Fibroblast of skin of back (primary cell): ENCODE data around the gene MEP1A. TPM values are rescaled to one million over a fixed set of nuclear protein-coding genes. Genes with fewer than 3 reads are reported as not detected.
"Not testable (repeated sequence)": the region's sequence is repeated elsewhere in the genome, so short reads cannot be mapped to it uniquely, and the experiment has no call there.

Experiments
- DNase-seq: peaks from one replicate; pipeline ENCODE4 v3.0.0-alpha.2; 2013
- polyA plus RNA-seq, 2 experiments: library from polyadenylated mRNA; unstranded; fragments of 120-200 nt; gene quantifications; one replicate each; pipeline ENCODE4 v1.2.1, GENCODE V29; 2013; ENCODE audit not compliant: insufficient read length in 2 of 2

Gene MEP1A, protein sequence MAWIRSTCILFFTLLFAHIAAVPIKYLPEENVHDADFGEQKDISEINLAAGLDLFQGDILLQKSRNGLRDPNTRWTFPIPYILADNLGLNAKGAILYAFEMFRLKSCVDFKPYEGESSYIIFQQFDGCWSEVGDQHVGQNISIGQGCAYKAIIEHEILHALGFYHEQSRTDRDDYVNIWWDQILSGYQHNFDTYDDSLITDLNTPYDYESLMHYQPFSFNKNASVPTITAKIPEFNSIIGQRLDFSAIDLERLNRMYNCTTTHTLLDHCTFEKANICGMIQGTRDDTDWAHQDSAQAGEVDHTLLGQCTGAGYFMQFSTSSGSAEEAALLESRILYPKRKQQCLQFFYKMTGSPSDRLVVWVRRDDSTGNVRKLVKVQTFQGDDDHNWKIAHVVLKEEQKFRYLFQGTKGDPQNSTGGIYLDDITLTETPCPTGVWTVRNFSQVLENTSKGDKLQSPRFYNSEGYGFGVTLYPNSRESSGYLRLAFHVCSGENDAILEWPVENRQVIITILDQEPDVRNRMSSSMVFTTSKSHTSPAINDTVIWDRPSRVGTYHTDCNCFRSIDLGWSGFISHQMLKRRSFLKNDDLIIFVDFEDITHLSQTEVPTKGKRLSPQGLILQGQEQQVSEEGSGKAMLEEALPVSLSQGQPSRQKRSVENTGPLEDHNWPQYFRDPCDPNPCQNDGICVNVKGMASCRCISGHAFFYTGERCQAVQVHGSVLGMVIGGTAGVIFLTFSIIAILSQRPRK
- polyA plus RNA-seq (2013, experiment 1 of 2; ENCODE audit: insufficient read length), result not detected
- polyA plus RNA-seq (2013, experiment 2 of 2; ENCODE audit: insufficient read length), result not detected

GRCh38 chr6:46793138-46793537 is at the start of gene MEP1A:
MEP1A (plus strand) TSS chr6:46793389; CDS start chr6:46793399, 10 bp downstream.
- DNase-seq, result no peak

- DNase-seq, result no peak
Measured at GRCh38 chr6:46743425-46744158, 49.6 kb upstream of the MEP1A start.

GRCh38 chr6:46744159-46744725 is 48.9 kb upstream of the MEP1A start:
- not testable (repeated sequence) for DNase-seq

GRCh38 chr6:46745973-46746372 is 47.2 kb upstream of the MEP1A start:
- no peak for DNase-seq

GRCh38 chr6:46746696-46747095 is 46.5 kb upstream of the MEP1A start, which contains the start of gene ANKRD66:
ANKRD66 (plus strand) TSS chr6:46746933; CDS start chr6:46751949, 5,016 bp downstream.
- DNase-seq, result no peak

DNA sequence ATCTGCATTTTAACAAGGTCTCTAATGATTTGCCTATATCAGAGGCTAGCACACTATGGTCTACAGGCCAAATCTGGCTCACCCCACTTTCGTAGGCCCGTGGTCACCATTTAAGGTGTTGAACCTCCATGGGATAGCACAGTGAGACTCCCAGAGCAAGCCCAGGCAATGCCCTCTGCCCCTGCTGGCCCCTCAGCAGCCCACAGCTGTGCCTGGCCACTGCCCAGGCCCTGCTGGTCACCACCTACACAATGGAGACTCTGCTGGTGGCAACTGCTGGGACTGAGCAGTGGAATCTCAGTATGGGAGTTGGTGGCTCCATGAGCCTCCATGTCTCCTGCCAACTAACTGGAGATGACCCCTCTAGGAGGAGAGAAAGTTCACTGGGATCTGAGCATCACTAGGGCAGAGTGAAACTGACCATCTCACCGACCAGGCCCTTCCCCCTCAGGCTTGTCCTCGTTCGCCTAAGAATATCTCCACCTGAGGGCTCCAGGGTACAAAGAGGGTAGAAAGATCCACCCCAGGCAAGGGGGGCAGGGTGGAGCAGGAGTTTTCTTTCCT is 44.2 kb upstream of the MEP1A start:
- DNase-seq, result no peak

DNA sequence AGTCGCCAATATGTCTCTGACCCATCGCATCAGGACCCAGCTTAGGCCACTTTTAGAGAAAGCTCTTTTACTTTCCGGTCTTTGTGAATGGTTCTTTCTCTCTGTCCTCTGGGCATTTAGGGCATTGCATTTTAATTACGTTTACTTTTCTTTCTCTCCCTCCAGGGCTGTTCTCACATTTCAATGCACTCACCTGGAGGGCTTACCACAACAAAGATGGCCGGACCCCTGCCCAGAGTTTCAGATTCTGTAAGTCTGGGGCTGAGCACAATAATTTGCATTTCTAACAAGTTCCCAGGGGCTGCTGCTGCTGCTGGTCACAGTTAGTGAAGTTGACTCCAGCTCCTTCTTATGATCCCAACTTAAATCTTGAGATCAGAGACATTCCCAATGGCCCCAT is 43.5 kb upstream of the MEP1A start:
- no peak for DNase-seq

GRCh38 chr6:46751658-46752057 is 41.5 kb upstream of the MEP1A start:
- DNase-seq, result no peak

DNA sequence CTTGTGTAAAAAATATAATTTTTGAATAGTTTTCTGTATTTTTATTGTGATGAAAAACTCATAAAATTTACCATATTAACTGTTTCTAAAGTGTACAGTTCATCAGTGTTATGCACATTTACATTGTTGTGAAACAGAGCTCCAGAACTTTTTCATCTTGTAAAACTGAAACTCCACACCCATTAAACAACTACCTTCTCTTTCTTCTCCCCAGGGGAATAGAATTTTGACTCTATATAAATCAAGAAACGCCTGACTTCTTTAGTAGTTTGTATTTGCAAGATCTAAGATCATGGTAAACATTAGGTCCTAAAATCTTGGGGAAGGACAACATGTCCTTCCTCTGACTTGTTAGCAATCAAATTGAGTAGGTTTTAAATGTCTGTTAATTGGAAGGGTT is 37.3 kb upstream of the MEP1A start:
- no peak for DNase-seq

DNA sequence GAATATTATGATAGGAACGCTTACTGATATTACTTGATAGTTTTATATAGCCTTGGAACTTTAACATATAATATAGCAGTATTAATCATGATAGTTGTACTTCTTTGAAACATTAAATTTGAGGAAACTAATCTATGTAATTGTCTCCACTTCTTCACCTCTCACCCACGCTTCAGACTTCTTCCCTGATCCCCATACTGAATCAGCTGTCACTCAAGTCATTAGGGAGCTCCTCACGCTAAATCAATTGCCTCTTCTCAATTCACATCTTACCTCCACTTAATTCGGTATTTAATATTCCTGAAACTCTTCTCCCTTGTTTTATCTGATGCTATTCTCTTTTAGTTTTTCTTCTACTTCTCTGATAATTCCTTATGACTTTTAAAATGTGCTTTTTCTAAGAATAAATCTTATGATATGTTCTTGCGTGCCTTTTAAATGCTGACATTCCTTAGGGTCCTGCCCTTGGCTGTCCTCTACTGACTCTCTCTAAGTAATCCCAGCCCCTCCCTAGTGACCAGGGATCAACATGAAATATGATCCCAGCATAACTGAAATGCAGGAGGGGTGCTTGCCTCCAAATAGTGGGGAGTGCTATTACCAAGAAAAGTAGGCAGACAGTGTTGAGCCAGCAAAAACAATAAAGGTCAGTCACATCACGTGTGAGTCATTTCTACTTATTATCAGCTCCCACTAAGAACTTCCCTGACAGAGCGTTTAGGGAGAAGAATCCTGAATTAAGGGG is 36.5 kb upstream of the MEP1A start:
- no peak for DNase-seq

- no peak for DNase-seq
Measured at GRCh38 chr6:46757214-46757596, 36.0 kb upstream of the MEP1A start.

DNA sequence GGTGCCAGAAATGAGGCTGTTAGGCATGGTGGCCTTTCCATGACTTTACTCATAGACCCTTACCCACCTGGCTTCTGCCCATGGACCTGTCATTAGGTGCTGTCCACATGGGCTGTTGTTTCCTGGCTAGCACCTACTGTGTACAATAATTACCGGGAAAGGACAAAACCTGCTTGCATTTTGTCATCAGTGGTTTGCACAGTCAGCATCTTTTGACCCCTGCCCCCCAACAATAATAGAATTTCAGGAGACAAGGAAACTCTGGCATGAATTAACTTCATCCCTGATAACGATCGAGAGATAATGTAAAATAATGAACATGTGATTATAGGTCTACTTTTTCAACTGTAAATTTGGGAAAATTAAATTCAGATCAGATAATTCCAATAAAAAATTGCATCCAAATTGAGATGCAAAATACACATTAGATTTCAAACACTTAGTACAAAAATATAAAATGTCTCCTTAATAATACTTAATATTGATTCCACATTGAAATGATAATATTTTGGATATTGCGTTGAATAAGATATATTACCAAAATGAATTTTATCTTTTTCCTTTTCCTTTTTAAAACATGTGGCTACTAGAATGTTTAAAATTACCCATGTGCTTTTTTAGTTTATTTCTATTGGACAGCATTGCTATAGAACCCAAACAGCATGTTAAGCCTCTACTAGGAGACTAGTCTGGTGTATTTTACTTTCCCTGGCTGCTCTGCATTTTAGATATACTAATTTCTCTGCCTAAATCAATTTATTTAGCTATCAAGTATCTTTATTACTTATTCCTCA is 34.0 kb upstream of the MEP1A start:
- no peak for DNase-seq

DNA sequence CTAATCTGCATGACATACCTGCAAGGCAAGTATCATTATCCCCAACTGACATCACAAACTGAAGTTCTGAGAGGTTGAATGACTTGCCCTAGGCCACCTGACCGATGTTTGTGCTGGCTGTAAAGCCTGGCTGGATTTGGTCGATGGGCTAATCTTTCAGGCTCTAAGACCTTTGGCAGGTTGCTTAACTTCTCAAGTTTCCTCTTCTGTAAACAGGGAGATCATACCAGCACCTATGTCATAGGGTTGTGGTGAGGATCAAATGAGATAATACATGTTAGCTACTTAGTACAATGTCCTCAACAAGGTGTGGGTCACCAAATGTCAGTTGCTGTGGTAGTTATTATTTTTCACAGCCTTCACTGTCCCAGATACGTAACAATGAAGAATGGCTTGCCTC is 32.3 kb upstream of the MEP1A start:
- no peak for DNase-seq

DNA sequence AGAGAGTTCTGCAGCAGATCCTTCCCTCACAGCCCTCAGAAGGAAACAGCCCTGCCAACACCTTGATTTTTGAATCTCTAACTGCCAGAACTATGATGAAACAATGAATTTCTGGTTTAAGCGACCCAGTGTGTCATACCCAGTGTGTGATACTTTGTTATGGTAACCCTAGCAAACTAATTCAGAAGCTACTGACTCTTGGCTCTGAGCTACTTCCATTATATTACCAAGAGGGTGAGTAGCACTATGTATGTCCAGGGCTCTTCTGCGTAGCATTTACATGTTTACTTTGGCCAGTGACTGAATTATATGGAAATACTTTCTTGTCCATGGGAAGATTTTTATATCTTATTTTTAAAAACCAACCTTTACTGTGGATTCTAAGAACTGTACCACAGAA is 29.7 kb upstream of the MEP1A start:
- DNase-seq, result no peak

GRCh38 chr6:46764280-46764679 is 28.9 kb upstream of the MEP1A start:
- DNase-seq, result not testable (repeated sequence)

DNA sequence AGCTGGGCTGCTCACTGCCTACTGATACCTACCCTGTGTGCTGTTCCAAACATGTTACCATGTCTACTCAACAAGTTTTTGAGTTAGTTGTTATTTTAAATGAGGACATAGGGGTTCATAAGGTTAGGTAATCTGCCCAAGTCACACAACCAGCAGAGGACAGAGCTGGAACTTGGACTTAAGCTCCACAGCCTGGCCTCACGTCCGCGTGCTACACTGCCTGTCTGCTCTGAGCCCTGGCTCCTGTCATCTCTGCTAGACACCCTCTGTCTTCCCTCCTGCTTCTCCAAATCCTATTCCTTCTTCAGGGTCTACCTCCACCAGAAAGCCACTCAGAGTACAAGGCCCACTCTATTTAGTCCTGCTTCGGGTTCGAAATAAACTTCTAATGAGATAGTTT is 28.2 kb upstream of the MEP1A start:
- DNase-seq, result no peak

GRCh38 chr6:46772016-46772415 is 21.2 kb upstream of the MEP1A start:
- DNase-seq, result no peak

DNA sequence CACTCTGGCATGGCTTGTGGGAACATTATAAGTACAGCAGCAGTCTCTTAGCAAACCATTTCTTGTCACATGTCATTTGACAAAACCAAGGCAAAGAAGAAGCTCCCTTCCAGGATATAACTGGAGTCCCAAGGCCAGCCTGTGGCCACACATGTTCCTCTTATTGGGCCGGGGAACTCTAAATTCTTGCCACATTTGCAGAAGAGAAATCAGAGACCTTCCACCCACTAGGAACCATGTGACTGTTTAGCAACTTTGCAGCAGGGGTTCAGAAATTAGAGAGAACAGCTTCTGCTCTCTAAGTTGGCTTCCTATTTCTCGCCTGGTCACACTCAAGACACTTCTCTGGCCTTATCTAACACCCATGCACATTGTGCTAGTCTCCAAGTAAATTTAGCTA is 20.4 kb upstream of the MEP1A start:
- no peak for DNase-seq

DNA sequence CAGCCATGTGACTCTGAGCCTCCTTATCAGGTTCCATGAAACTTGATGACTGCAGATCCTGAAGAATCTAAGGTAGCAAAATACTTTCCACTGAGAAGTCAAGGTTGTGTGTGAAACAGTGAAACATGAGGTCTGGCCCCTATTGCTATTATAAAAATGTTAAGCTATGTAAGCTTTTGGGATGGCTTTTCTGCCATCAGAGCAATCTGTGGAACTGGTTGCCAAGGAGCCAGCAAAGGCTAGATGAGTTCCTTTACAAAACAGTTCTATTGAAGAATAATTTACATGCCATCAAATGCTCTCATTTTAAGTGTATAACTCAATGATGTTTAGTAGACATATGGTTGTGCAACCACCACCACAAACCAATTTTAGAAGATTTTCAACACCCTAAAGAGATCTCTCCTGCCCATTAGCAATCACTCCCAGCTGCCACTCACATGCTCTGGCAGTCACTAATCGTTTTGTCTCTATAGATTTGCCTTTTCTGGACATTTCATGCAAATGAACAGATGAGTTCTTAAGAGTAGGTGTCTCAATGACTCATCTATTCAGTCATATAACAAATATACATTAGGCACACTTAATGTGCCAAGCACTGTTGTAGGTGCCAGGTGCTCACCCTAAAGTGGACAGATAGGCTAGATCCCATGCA is 19.9 kb upstream of the MEP1A start:
- no peak for DNase-seq

GRCh38 chr6:46774736-46775135 is 18.5 kb upstream of the MEP1A start:
- not testable (repeated sequence) for DNase-seq
